Stimulated activated CD4-positive, alpha-beta T cell treated with anti-CD3 and anti-CD28 coated beads, Interleukin-15, amount 100 ng/mL, for 48 hours (primary cell): Measurements from ENCODE around the gene DOLK.
"Not testable (repeated sequence)": the region's sequence is repeated elsewhere in the genome, so short reads cannot be mapped to it uniquely, and the experiment has no call there.

Experiments used
- DNase-seq, 2 donors: peaks; one replicate each; pipeline ENCODE4 v3.0.0-alpha.2; 2020; ENCODE audit warnings: low read depth in 2 of 2

DOLK gene

GRCh38 chr9:128947527-128948301, at the start of gene DOLK, which contains the start of gene NUP188:
Gene DOLK (minus strand): TSS chr9:128947603. CDS start chr9:128947303, 300 bp downstream.
Gene NUP188 (plus strand): TSS chr9:128947699. CDS start chr9:128947720, 21 bp downstream.
- peak; percentile 97 to 99 for DNase-seq

GRCh38 chr9:128995791-128996190, 48.4 kb upstream of the DOLK start:
- no peak for DNase-seq

GRCh38 chr9:128992995-128993394, 45.6 kb upstream of the DOLK start:
- no peak for DNase-seq

GRCh38 chr9:128987805-128988204, 40.4 kb upstream of the DOLK start:
- no peak for DNase-seq

- no peak for DNase-seq
Observed at GRCh38 chr9:128986671-128987070, 39.3 kb upstream of the DOLK start.

GRCh38 chr9:128983536-128983935, 36.1 kb upstream of the DOLK start:
- no peak for DNase-seq

GRCh38 chr9:128979111-128979510, 31.7 kb upstream of the DOLK start:
- DNase-seq, result no peak

- no peak for DNase-seq
Observed at GRCh38 chr9:128972956-128973355, 25.6 kb upstream of the DOLK start.

- DNase-seq, result no peak
Observed at GRCh38 chr9:128969491-128969890, 22.1 kb upstream of the DOLK start.

GRCh38 chr9:128961403-128961802, 14.0 kb upstream of the DOLK start:
- not testable (repeated sequence) for DNase-seq

GRCh38 chr9:128947277-128947526, 201 bp downstream of the DOLK start:
- DNase-seq, result no peak

- peak in 1 of 2 donors; percentile 14 for DNase-seq
Observed at GRCh38 chr9:128946571-128947276, 679 bp downstream of the DOLK start.

GRCh38 chr9:128945798-128946501, 1.5 kb downstream of the DOLK start:
- no peak for DNase-seq

GRCh38 chr9:128944966-128945365, 2.4 kb downstream of the DOLK start:
- DNase-seq, result not testable (repeated sequence)

GRCh38 chr9:128943832-128944620, 3.4 kb downstream of the DOLK start:
- DNase-seq, result no peak

GRCh38 chr9:128940946-128941755, 6.3 kb downstream of the DOLK start:
- DNase-seq, result no peak

- no peak for DNase-seq
Observed at GRCh38 chr9:128940271-128940921, 7.0 kb downstream of the DOLK start.

- no peak for DNase-seq
Observed at GRCh38 chr9:128937310-128938165, 9.9 kb downstream of the DOLK start.

- no peak for DNase-seq
Observed at GRCh38 chr9:128936171-128936865, 11.1 kb downstream of the DOLK start.
